Right lobe of liver (tissue), 4 donors: ENCODE results near the gene TARDBP.

Experiments used
- CTCF ChIP-seq, 4 donors: fragments of 200-600 bp in 3 of 4; fragments of 450-650 bp in 1 of 4; IDR thresholded peaks; one replicate each; pipeline versions ENCODE4 v1.5.1 to v1.8.0; 2016 to 2022; ENCODE audit warnings: antibody characterized with exemption in 4 of 4, mild to moderate bottlenecking in 2 of 4
- POLR2A ChIP-seq: fragments of 450-650 bp; IDR thresholded peaks from one replicate; pipeline ENCODE4 v1.6.1; 2017; ENCODE audit warnings: antibody characterized with exemption, mild to moderate bottlenecking
- donor health status: DM: no; HTN: no; CAD: no.
- donor health status: DM: no; HTN: no; CAD: no.
- donor health status: DM: no; HTN: yes; CAD: no.

GRCh38 chr1:10996100-10996499 is 16.4 kb upstream of the TARDBP start:
- no peak for TF ChIP-seq CTCF (IDR thresholded peaks at IDR 0.05)
- TF ChIP-seq POLR2A = no peak
